IMR-90 (cell line): Measurements from ENCODE around the gene PKD1. TPM values are rescaled to one million over a fixed set of nuclear protein-coding genes. Genes with fewer than 3 reads are reported as not detected.
"Not testable (repeated sequence)": the region's sequence is repeated elsewhere in the genome, so short reads cannot be mapped to it uniquely, and the experiment has no call there.

ENCODE experiments used
- ATAC-seq: fragments of 200-7000 bp; cut with Tn5 transposase; 2 replicates; pipeline ENCODE4 v1.9.1; 2020; ENCODE audit warnings: low read depth, mild to moderate bottlenecking, moderate library complexity
- BruUV-seq: library from RNA; stranded (reverse); fragments of 400-500 nt; replicated peaks from 2 replicates; lab custom pipeline; 2021; lab: Mats Ljungman, UMichigan
- CTCF ChIA-PET: fragments of 300-600 bp; formaldehyde crosslinking; extraction: SDS; loops from one replicate; lab custom pipeline; 2021; ENCODE audit warnings: antibody characterized with exemption; lab: Yijun Ruan, JAX
- POLR2A ChIA-PET: fragments of 300-600 bp; sonication (Branson Sonifier 250); formaldehyde crosslinking; loops from one replicate; lab custom pipeline; 2022; ENCODE audit warnings: antibody characterized with exemption; ENCODE audit not compliant: unreplicated experiment; lab: Charles Lee
- DNase-seq: peaks from one replicate; pipeline ENCODE4 v3.0.0; 2013
- H2AFZ ChIP-seq: replicated peaks from 2 replicates; pipeline ENCODE3; 2013; ENCODE audit warnings: low read length, mild to moderate bottlenecking; ENCODE audit not compliant: poor library complexity
- H2AK5ac ChIP-seq: 2 replicates; pipeline ENCODE4 v1.6.1; 2013; ENCODE audit warnings: low read depth, low read length, inconsistent platforms
- H2AK9ac ChIP-seq: replicated peaks from 2 replicates; pipeline ENCODE3; 2013; ENCODE audit warnings: mild to moderate bottlenecking, low read depth, low read length, moderate library complexity; ENCODE audit not compliant: poor library complexity
- H2BK120ac ChIP-seq: 2 replicates; pipeline ENCODE4 v1.6.1; 2013; ENCODE audit warnings: low read depth, low read length, inconsistent platforms
- H2BK15ac ChIP-seq: 3 replicates; pipeline ENCODE4 v1.6.1; 2013; ENCODE audit warnings: low read depth, low read length, inconsistent platforms
- H2BK20ac ChIP-seq: 2 replicates; pipeline ENCODE4 v1.6.1; 2013; ENCODE audit warnings: low read depth, mild to moderate bottlenecking, inconsistent platforms, low read length, moderate library complexity
- H2BK5ac ChIP-seq: 2 replicates; pipeline ENCODE4 v1.6.1; 2013; ENCODE audit warnings: mild to moderate bottlenecking, low read depth, low read length, inconsistent platforms; ENCODE audit not compliant: poor library complexity, severe bottlenecking
- H3K14ac ChIP-seq: replicated peaks from 2 replicates; pipeline ENCODE4 v1.6.1; 2013; ENCODE audit warnings: low read depth, low read length, inconsistent platforms
- H3K18ac ChIP-seq: 2 replicates; pipeline ENCODE4 v1.6.1; 2013; ENCODE audit warnings: low read depth, low read length, control low read depth
- H3K23ac ChIP-seq: 2 replicates; pipeline ENCODE4 v1.6.1; 2013; ENCODE audit warnings: low read depth, low read length, inconsistent platforms
- H3K27ac ChIP-seq: 2 replicates; pipeline ENCODE4 v1.5.1; 2013; ENCODE audit warnings: mild to moderate bottlenecking, control low read depth, low read length; ENCODE audit not compliant: insufficient read depth
- H3K27me3 ChIP-seq: 2 replicates; pipeline ENCODE4 v1.6.1; 2013; ENCODE audit warnings: low read length; ENCODE audit not compliant: control insufficient read depth, insufficient read depth
- H3K36me3 ChIP-seq: 2 replicates; pipeline ENCODE4 v1.6.1; 2013; ENCODE audit warnings: low read length, mixed read lengths; ENCODE audit not compliant: control insufficient read depth, insufficient read depth
- H3K4ac ChIP-seq: 2 replicates; pipeline ENCODE4 v1.6.1; 2013; ENCODE audit warnings: low read depth, low read length, inconsistent platforms
- H3K4me1 ChIP-seq: 2 replicates; pipeline ENCODE4 v1.6.1; 2013; ENCODE audit warnings: low read length, mixed read lengths; ENCODE audit not compliant: control insufficient read depth, insufficient read depth
- H3K4me2 ChIP-seq: 2 replicates; pipeline ENCODE4 v1.6.1; 2013; ENCODE audit warnings: low read depth, mild to moderate bottlenecking, control low read depth, low read length, moderate library complexity
- H3K4me3 ChIP-seq: 2 replicates; pipeline ENCODE4 v1.5.1; 2013; ENCODE audit warnings: low read depth, mild to moderate bottlenecking, control low read depth, low read length, moderate library complexity; ENCODE audit not compliant: insufficient read depth
- H3K56ac ChIP-seq: 2 replicates; pipeline ENCODE4 v1.6.1; 2013; ENCODE audit warnings: low read length, inconsistent platforms; ENCODE audit not compliant: insufficient read depth; ENCODE audit errors: extremely low read depth
- H3K79me1 ChIP-seq, 2 experiments: 2 replicates each; pipeline ENCODE4 v1.6.1; 2013; ENCODE audit warnings: low read length in 2 of 2, inconsistent platforms in 1 of 2, low read depth in 1 of 2
- H3K9ac ChIP-seq: 2 replicates; pipeline ENCODE4 v1.6.1; 2013; ENCODE audit warnings: low read depth, low read length, control low read depth
- H3K9me1 ChIP-seq: 2 replicates; pipeline ENCODE4 v1.6.1; 2013; ENCODE audit warnings: low read length, inconsistent platforms; ENCODE audit not compliant: insufficient read depth
- H3K9me3 ChIP-seq: 2 replicates; pipeline ENCODE4 v1.6.1; 2013; ENCODE audit warnings: low read length; ENCODE audit not compliant: control insufficient read depth, insufficient read depth
- H4K20me1 ChIP-seq: 2 replicates; pipeline ENCODE4 v1.6.1; 2013; ENCODE audit warnings: low read length, inconsistent platforms; ENCODE audit not compliant: insufficient read depth
- H4K5ac ChIP-seq: 2 replicates; pipeline ENCODE4 v1.6.1; 2013; ENCODE audit warnings: mild to moderate bottlenecking, low read depth, low read length, control low read depth
- H4K8ac ChIP-seq, 2 experiments: 2 replicates each; pipeline ENCODE4 v1.6.1; 2013; ENCODE audit warnings: low read depth in 2 of 2, low read length in 2 of 2, control low read depth in 1 of 2, inconsistent platforms in 1 of 2
- H4K91ac ChIP-seq: 2 replicates; pipeline ENCODE4 v1.6.1; 2013; ENCODE audit warnings: low read depth, low read length, inconsistent platforms; ENCODE audit not compliant: insufficient read depth
- CTCF ChIP-seq: conservative IDR thresholded peaks from 2 replicates; pipeline ENCODE4 v1.5.1; 2012; ENCODE audit warnings: mild to moderate bottlenecking, low read depth, low read length, improper control_type of control experiment
- RAD21 ChIP-seq: IDR thresholded peaks from 2 replicates; pipeline ENCODE4 v1.6.1; 2012; ENCODE audit warnings: low read length, improper control_type of control experiment
- SMC3 ChIP-seq: fragments of 150-350 bp; IDR thresholded peaks from 2 replicates; pipeline ENCODE4 v1.6.1; 2016; ENCODE audit warnings: low read depth, mild to moderate bottlenecking, antibody characterized with exemption, low read length, moderate library complexity
- WGBS, 2 experiments: methylation state at CpG; one replicate each; pipeline versions ENCODE4 v1.1.5 to v1.1.7; 2013; ENCODE audit warnings: missing lambda C conversion rate in 2 of 2; ENCODE audit not compliant: insufficient read length in 1 of 2; ENCODE audit errors: extremely low coverage in 2 of 2; 5-methylcytosine and 5-hydroxymethylcytosine counted together
- dilution Hi-C: fragments of 300-500 bp; cut with HindIII; formaldehyde crosslinking; loops from one replicate; pipeline ENCODE4 v1.14.3; 2018; ENCODE audit warnings: low sequenced_read_pairs; ENCODE audit not compliant: unreplicated experiment
- in situ Hi-C: fragments of 300-500 bp; cut with MboI; formaldehyde crosslinking; loops from 3 replicates; pipeline ENCODE4 v1.14.3; 2019; ENCODE audit warnings: low sequenced_read_pairs, inconsistent platforms, mixed read lengths
- intact Hi-C: fragments of 100-400 bp; cut with micrococcal nuclease; formaldehyde crosslinking; loops from 2 replicates; pipeline ENCODE4 v1.10.0; 2022
- polyA plus RNA-seq, 3 experiments: library from polyadenylated mRNA; depleted of rRNA; stranded (reverse); fragments of >200 nt; gene quantifications; 2 replicates each; pipeline ENCODE4 v1.2.3, GENCODE V29; 2012; ENCODE audit warnings: low replicate concordance in 1 of 3
- total RNA-seq: library from RNA; depleted of rRNA; stranded (reverse); fragments of >200 nt; gene quantifications from 2 replicates; pipeline ENCODE4 v1.2.3, GENCODE V29; 2012

PKD1 gene
- total and polyA plus RNA-seq, 2 of the 4 experiments (the other 2 are of a cell fraction), result 7.9 to 97.3 TPM

- H4K91ac ChIP-seq, H2AK9ac ChIP-seq, H3K4ac ChIP-seq, H2BK15ac ChIP-seq, intact Hi-C loops, H3K23ac ChIP-seq, H2BK120ac ChIP-seq, in situ Hi-C loops, H3K36me3 ChIP-seq, H3K18ac ChIP-seq, H4K8ac ChIP-seq, H2AK5ac ChIP-seq, H3K14ac ChIP-seq, H2AFZ ChIP-seq, H3K27me3 ChIP-seq, H2BK20ac ChIP-seq, H2BK5ac ChIP-seq, H3K9me1 ChIP-seq, H3K4me2 ChIP-seq, dilution Hi-C loops, BruUV-seq, H3K4me3 ChIP-seq, H3K9ac ChIP-seq, H3K27ac ChIP-seq, H3K56ac ChIP-seq, H3K9me3 ChIP-seq, H4K5ac ChIP-seq: not testable (repeated sequence)
- peaks cover 4 to 23% of the 10 kb centered on the region in 2 experiments; a peak in 3 of 4 replicates for H3K79me1 ChIP-seq
- 0 out of 2 replicates have a peak, but pooled peaks have one; percentile 9 for ATAC-seq
- peaks cover 13% of the 10 kb centered on the region for H4K20me1 ChIP-seq
- 100% methylated on average over 1 of the region's 9 CpGs; no CpG with 5 or more reads in 1 of the 2 experiments for WGBS, 2 experiments
- H3K4me1 ChIP-seq, result peaks cover 25% of the 10 kb centered on the region
- TF ChIP-seq SMC3 (peak; percentile 53), CTCF (peak; percentile 55), RAD21 (peak; percentile 58)
- POLR2A ChIA-PET, result interaction anchor here (0.6 kb wide), 1 partner anchor 32 kb away, joined by 5 read pairs; no protein-coding TSS in a partner anchor
- peak; percentile 54 for DNase-seq
- CTCF ChIA-PET, result interaction anchor here (0.6 to 1.6 kb wide), 2 partner anchors 19 to 33 kb away, joined by 3 to 7 read pairs; no protein-coding TSS in a partner anchor
Measured at GRCh38 chr16:2121325-2121724, 14.4 kb downstream of the PKD1 start.

- H3K14ac ChIP-seq, dilution Hi-C loops, H3K9me3 ChIP-seq, H2AK5ac ChIP-seq, H2BK20ac ChIP-seq, H2BK120ac ChIP-seq, H3K4me3 ChIP-seq, DNase-seq, H3K27ac ChIP-seq, CTCF ChIA-PET, H4K5ac ChIP-seq, intact Hi-C loops, in situ Hi-C loops, H3K4ac ChIP-seq, H4K8ac ChIP-seq, H3K9me1 ChIP-seq, H3K27me3 ChIP-seq, H3K4me2 ChIP-seq, H3K79me1 ChIP-seq, H2AK9ac ChIP-seq, H3K9ac ChIP-seq, H3K4me1 ChIP-seq, H2BK15ac ChIP-seq, H4K91ac ChIP-seq, H3K56ac ChIP-seq, H2BK5ac ChIP-seq, ATAC-seq, H3K23ac ChIP-seq, POLR2A ChIA-PET, H3K18ac ChIP-seq, H2AFZ ChIP-seq: not testable (repeated sequence)
- BruUV-seq, result TSS peak; percentile 71
- peaks cover 11% of the 10 kb centered on the region for H4K20me1 ChIP-seq
- no CpG with 5 or more reads among the region's 35 CpGs for WGBS, 2 experiments
- peaks cover 13% of the 10 kb centered on the region; the same call in 1 of the 2 replicates for H3K36me3 ChIP-seq
Measured at GRCh38 chr16:2117960-2118722, 17.6 kb downstream of the PKD1 start.
